H1 (cell line): ENCODE data around the gene TJP3. TPM values are rescaled to one million over a fixed set of nuclear protein-coding genes. Genes with fewer than 3 reads are reported as not detected.

Experiments used
- CTCF ChIA-PET: fragments of 300-600 bp; sonication (Branson Sonifier 250); formaldehyde crosslinking; loops from one replicate; lab custom pipeline; 2021; ENCODE audit not compliant: partially characterized antibody; lab: Charles Lee
- POLR2A ChIA-PET: fragments of 300-600 bp; sonication (Branson Sonifier 250); formaldehyde crosslinking; loops from one replicate; lab custom pipeline; 2021; ENCODE audit warnings: inconsistent platforms; ENCODE audit not compliant: partially characterized antibody; lab: Charles Lee
- DNase-seq, 2 experiments: peaks; one replicate each; pipeline versions ENCODE4 v3.0.0 to v3.0.0-alpha.2; 2010 to 2022; ENCODE audit warnings: low spot score in 2 of 2, low read depth in 1 of 2, mixed read lengths in 1 of 2
- FAIRE-seq: peaks from 2 replicates; lab custom pipeline; 2011; peaks lifted over from hg19 to GRCh38; lab: Jason Lieb, UNC
- H2AFZ ChIP-seq: 2 replicates; pipeline ENCODE4 v1.8.1; 2012; ENCODE audit warnings: low read length, inconsistent platforms
- H2AK5ac ChIP-seq: 2 replicates; pipeline ENCODE4 v1.6.1; 2013; ENCODE audit warnings: low read depth, low read length
- H2BK120ac ChIP-seq: replicated peaks from 2 replicates; pipeline ENCODE3; 2013; ENCODE audit warnings: low read depth, low read length, inconsistent platforms
- H2BK12ac ChIP-seq: 2 replicates; pipeline ENCODE4 v1.6.1; 2013; ENCODE audit warnings: low read depth, low read length
- H2BK15ac ChIP-seq: 2 replicates; pipeline ENCODE4 v1.6.1; 2013; ENCODE audit warnings: low read length
- H2BK20ac ChIP-seq: 2 replicates; pipeline ENCODE4 v1.6.1; 2013; ENCODE audit warnings: low read length
- H2BK5ac ChIP-seq: 2 replicates; pipeline ENCODE4 v1.6.1; 2013; ENCODE audit warnings: low read depth, low read length
- H3K14ac ChIP-seq: 2 replicates; pipeline ENCODE4 v1.6.1; 2013; ENCODE audit warnings: inconsistent platforms; ENCODE audit not compliant: insufficient read length
- H3K18ac ChIP-seq: 2 replicates; pipeline ENCODE4 v1.6.1; 2013; ENCODE audit warnings: low read length; ENCODE audit errors: extremely low read depth
- H3K23ac ChIP-seq: 2 replicates; pipeline ENCODE4 v1.6.1; 2013; ENCODE audit warnings: inconsistent platforms; ENCODE audit not compliant: insufficient read length
- H3K23me2 ChIP-seq: 2 replicates; pipeline ENCODE4 v1.6.1; 2013; ENCODE audit warnings: low read depth, low read length
- H3K27ac ChIP-seq: 2 replicates; pipeline ENCODE4 v1.6.1; 2011; ENCODE audit warnings: low read depth, low read length, inconsistent platforms
- H3K27me3 ChIP-seq, 4 experiments: replicated peaks in 1 of 4; 1 replicate in 1 of 4; 2 replicates in 3 of 4; pipeline versions ENCODE4 v1.6.1 to v1.8.1; 2011 to 2013; ENCODE audit warnings: low read length in 3 of 4, mild to moderate bottlenecking in 3 of 4, inconsistent platforms in 2 of 4, mixed read lengths in 2 of 4, moderate library complexity in 1 of 4; ENCODE audit not compliant: control insufficient read depth in 3 of 4, insufficient read depth in 3 of 4; ENCODE audit errors: extremely low read depth in 1 of 4
- H3K36me3 ChIP-seq, 4 experiments: 2 replicates each; pipeline versions ENCODE4 v1.6.1 to v1.8.1; 2011 to 2013; ENCODE audit warnings: mild to moderate bottlenecking in 4 of 4, low read length in 3 of 4, moderate library complexity in 2 of 4, control low read depth in 1 of 4, inconsistent platforms in 1 of 4; ENCODE audit not compliant: insufficient read depth in 4 of 4, control insufficient read depth in 2 of 4
- H3K4ac ChIP-seq: replicated peaks from 2 replicates; pipeline ENCODE3; 2013; ENCODE audit warnings: low read length, low read depth, mixed read lengths, inconsistent platforms; ENCODE audit not compliant: insufficient read length
- H3K4me1 ChIP-seq, 4 experiments: replicated peaks in 1 of 4; 1 replicate in 1 of 4; 2 replicates in 3 of 4; pipeline versions ENCODE4 v1.6.1 to v1.8.1; 2011 to 2013; ENCODE audit warnings: low read length in 3 of 4, inconsistent platforms in 2 of 4, mixed read lengths in 1 of 4; ENCODE audit not compliant: insufficient read depth in 4 of 4, control insufficient read depth in 3 of 4
- H3K4me2 ChIP-seq, 2 experiments: 2 replicates each; pipeline versions ENCODE4 v1.6.1 to v1.8.1; 2011 to 2013; ENCODE audit warnings: low read depth in 2 of 2, low read length in 2 of 2, control low read depth in 1 of 2, inconsistent platforms in 1 of 2, mild to moderate bottlenecking in 1 of 2; ENCODE audit not compliant: insufficient read depth in 1 of 2
- H3K4me3 ChIP-seq, 4 experiments: fragments of 200-600, 300-600 bp in 1 of 4; sonication (generic), shearing (Covaris generic), sonication (Bioruptor Twin) in 1 of 4; 2 replicates each; pipeline versions ENCODE4 v1.5.1 to v1.8.1; 2011 to 2016; ENCODE audit warnings: low read length in 4 of 4, low read depth in 3 of 4, control low read depth in 2 of 4, inconsistent platforms in 2 of 4, mild to moderate bottlenecking in 2 of 4, mixed read lengths in 1 of 4, moderate library complexity in 1 of 4; ENCODE audit not compliant: insufficient read depth in 2 of 4; ENCODE audit errors: extremely low read depth in 1 of 4
- H3K56ac ChIP-seq: replicated peaks from 2 replicates; pipeline ENCODE3; 2013; ENCODE audit warnings: low read depth, mild to moderate bottlenecking, mixed read lengths, low read length, inconsistent platforms; ENCODE audit not compliant: insufficient read length
- H3K79me1 ChIP-seq: 2 replicates; pipeline ENCODE4 v1.6.1; 2013; ENCODE audit warnings: low read depth, low read length, control low read depth
- H3K79me2 ChIP-seq, 2 experiments: 2 replicates each; pipeline versions ENCODE4 v1.6.1 to v1.8.1; 2012 to 2013; ENCODE audit warnings: low read length in 2 of 2, mild to moderate bottlenecking in 2 of 2, inconsistent platforms in 1 of 2; ENCODE audit not compliant: insufficient read depth in 2 of 2, control insufficient read depth in 1 of 2
- H3K9ac ChIP-seq, 4 experiments: replicated peaks in 1 of 4; 1 replicate in 1 of 4; 2 replicates in 3 of 4; pipeline versions ENCODE4 v1.6.1 to v1.8.1; 2011 to 2013; ENCODE audit warnings: low read depth in 3 of 4, low read length in 3 of 4, control low read depth in 2 of 4, mild to moderate bottlenecking in 2 of 4, moderate library complexity in 2 of 4, inconsistent platforms in 1 of 4; ENCODE audit errors: extremely low read depth in 1 of 4
- H3K9me3 ChIP-seq, 2 experiments: 2 replicates each; pipeline versions ENCODE4 v1.6.1 to v1.8.1; 2012 to 2013; ENCODE audit warnings: mild to moderate bottlenecking in 2 of 2, moderate library complexity in 2 of 2, control low read depth in 1 of 2, inconsistent platforms in 1 of 2, low read depth in 1 of 2, low read length in 1 of 2, mixed read lengths in 1 of 2; ENCODE audit not compliant: insufficient read depth in 2 of 2
- H4K20me1 ChIP-seq, 2 experiments: replicated peaks in 1 of 2; 2 replicates each; pipeline versions ENCODE3 to v1.8.1; 2011 to 2013; ENCODE audit warnings: inconsistent platforms in 2 of 2, low read length in 2 of 2, mild to moderate bottlenecking in 1 of 2; ENCODE audit not compliant: insufficient read depth in 2 of 2, control insufficient read depth in 1 of 2
- H4K5ac ChIP-seq: 2 replicates; pipeline ENCODE4 v1.6.1; 2013; ENCODE audit warnings: low read length, low read depth, mixed read lengths, inconsistent platforms; ENCODE audit not compliant: insufficient read length
- H4K8ac ChIP-seq: 2 replicates; pipeline ENCODE4 v1.8.0; 2013; ENCODE audit warnings: mild to moderate bottlenecking, moderate library complexity, low read length, inconsistent platforms; ENCODE audit not compliant: insufficient read depth; ENCODE audit errors: extremely low read depth
- H4K91ac ChIP-seq: replicated peaks from 2 replicates; pipeline ENCODE3; 2013; ENCODE audit warnings: low read length, mixed read lengths, inconsistent platforms; ENCODE audit not compliant: insufficient read length
- ATF2 ChIP-seq: IDR thresholded peaks from 2 replicates; pipeline ENCODE4 v1.6.1; 2012; ENCODE audit warnings: low read length, inconsistent platforms
- CBX8 ChIP-seq: fragments of 300-800, 300-1000 bp; sonication (generic); IDR thresholded peaks from 2 replicates; pipeline ENCODE4 v1.7.1; 2016; ENCODE audit warnings: low read depth, low read length, borderline replicate concordance
- E2F6 ChIP-seq: IDR thresholded peaks from 2 replicates; pipeline ENCODE4 v1.6.1; 2012; ENCODE audit warnings: inconsistent platforms
- KDM4A ChIP-seq: IDR thresholded peaks from one replicate; pipeline ENCODE4 v1.7.1; 2012; ENCODE audit warnings: low read depth, mild to moderate bottlenecking, moderate library complexity, low read length, inconsistent platforms; ENCODE audit not compliant: severe bottlenecking
- RAD21 ChIP-seq, 2 experiments: IDR thresholded peaks in 1 of 2; conservative IDR thresholded peaks in 1 of 2; 2 replicates each; pipeline ENCODE4 v1.6.1; 2011; ENCODE audit warnings: low read depth in 2 of 2, low read length in 2 of 2, improper control_type of control experiment in 1 of 2, inconsistent platforms in 1 of 2, mild to moderate bottlenecking in 1 of 2, moderate library complexity in 1 of 2
- RNF2 ChIP-seq: fragments of 200-900, 300-1000 bp; sonication (generic); IDR thresholded peaks from 2 replicates; pipeline ENCODE4 v1.7.1; 2016; ENCODE audit warnings: borderline replicate concordance, low read depth, mild to moderate bottlenecking, antibody characterized with exemption, low read length; ENCODE audit not compliant: poor library complexity, severe bottlenecking; ENCODE audit errors: missing control alignments
- SUZ12 ChIP-seq: fragments of 200-600 bp; sonication (generic); IDR thresholded peaks from 2 replicates; pipeline ENCODE4 v1.6.1; 2012; ENCODE audit warnings: mild to moderate bottlenecking, inconsistent platforms, low read length, moderate library complexity, mixed read lengths
- YY1 ChIP-seq: IDR thresholded peaks from 2 replicates; pipeline ENCODE4 v1.6.1; 2011; ENCODE audit warnings: low read depth, mild to moderate bottlenecking, low read length
- WGBS, 2 experiments: shearing (Covaris generic) in 1 of 2; methylation state at CpG; one replicate each; pipeline versions ENCODE4 v1.1.6 to v1.1.7; 2013 to 2015; ENCODE audit warnings: low lambda C conversion rate in 2 of 2, mixed read lengths in 2 of 2, inconsistent platforms in 1 of 2, low coverage in 1 of 2, missing lambda C conversion rate in 1 of 2; ENCODE audit not compliant: insufficient replicate concordance in 2 of 2, insufficient coverage in 1 of 2, insufficient read length in 1 of 2; ENCODE audit errors: extremely low coverage in 1 of 2, missing lambda C conversion rate in 1 of 2; 5-methylcytosine and 5-hydroxymethylcytosine counted together
- polyA plus RNA-seq, 7 experiments: library from polyadenylated mRNA; depleted of rRNA in 3 of 7; stranded (reverse) in 5 of 7; unstranded in 2 of 7; fragments of >200 nt in 5 of 7; fragments of 200-250 nt in 2 of 7; gene quantifications; 1 replicate in 5 of 7; 2 replicates in 1 of 7; 4 replicates in 1 of 7; pipeline versions ENCODE4 v1.2.1 to v1.2.3, GENCODE V29; 2011 to 2013; ENCODE audit warnings: missing spikeins in 2 of 7, mixed read lengths in 2 of 7
- total RNA-seq: library from RNA; stranded (reverse); fragmentation: NEBNext Ultra II Directional; extraction: Animal tissue kit (Norgen Biotek cat#: 25700); gene quantifications from 2 replicates; pipeline ENCODE4 v1.2.1, GENCODE V29; 2021

The TJP3 gene
- total and polyA plus RNA-seq, 2 of the 8 experiments (the other 6 are each of a cell fraction or from before 2014, with no cell fraction given), result 17.1 to 26.1 TPM

GRCh38 chr19:3664879-3665642 lies 43.1 kb upstream of the TJP3 start:
- peaks cover 0 to 9% (median 7%) of the 10 kb centered on the region in 4 experiments; a peak in 5 of 8 replicates for H3K36me3 ChIP-seq
- no peak overlapping the region for H3K9ac ChIP-seq
- no peaks in the 10 kb centered on the region for H3K27me3 ChIP-seq
- POLR2A ChIA-PET, result interaction anchor here (2.5 kb wide), 1 partner anchor 23 kb away, joined by 12 read pairs; no protein-coding TSS in a partner anchor
- no peak overlapping the region for H3K4me3 ChIP-seq
- H3K18ac ChIP-seq, result no peak overlapping the region
- H3K56ac ChIP-seq, result no peak overlapping the region
- H2BK20ac ChIP-seq, result no peak overlapping the region
- H2BK12ac ChIP-seq, result 0 out of 2 replicates have a peak overlapping the region, but pooled peaks have one; percentile 39
- H4K91ac ChIP-seq, result no peak overlapping the region
- CTCF ChIA-PET, result interaction anchor here (0.5 to 5.8 kb wide), 12 partner anchors 10 to 187 kb away, joined by 3 to 110 read pairs (median 11); partner anchors contain the start of genes PIP5K1C and TJP3
- H3K4me2 ChIP-seq, result no peak overlapping the region
- H2BK5ac ChIP-seq, result no peak overlapping the region
- no peak overlapping the region for H3K27ac ChIP-seq
- H3K23ac ChIP-seq, result no peak overlapping the region
- H2BK15ac ChIP-seq, result no peak overlapping the region
- no peak overlapping the region for H4K5ac ChIP-seq
- H2BK120ac ChIP-seq, result no peak overlapping the region
- H3K9me3 ChIP-seq, result no peaks in the 10 kb centered on the region
- peaks cover 6 to 33% of the 10 kb centered on the region in 2 experiments for H4K20me1 ChIP-seq
- FAIRE-seq (no peak), DNase-seq (no peak)
- no peaks in the 10 kb centered on the region for H3K79me2 ChIP-seq
- H3K4me1 ChIP-seq, result peaks cover 0 to 3% (median under 1%) of the 10 kb centered on the region in 4 experiments; a peak in 2 of 7 replicates
- peaks cover 2% of the 10 kb centered on the region; the same call in 1 of the 2 replicates for H3K23me2 ChIP-seq
- no peaks in the 10 kb centered on the region; the same call in 1 of the 2 replicates for H3K79me1 ChIP-seq
- WGBS, 2 experiments, result 91% methylated on average over 18 of the region's 19 CpGs; no CpG with 5 or more reads in 1 of the 2 experiments
- H3K4ac ChIP-seq, result no peak overlapping the region
- no peak overlapping the region for H3K14ac ChIP-seq
- H4K8ac ChIP-seq, result 0 out of 2 replicates have a peak overlapping the region, but pooled peaks have one; percentile 43
- no peak overlapping the region for H2AFZ ChIP-seq
- H2AK5ac ChIP-seq, result no peak overlapping the region
- TF ChIP-seq E2F6, result no peak
- no peak for TF ChIP-seq KDM4A
- no peak for TF ChIP-seq CBX8
- no peak for TF ChIP-seq RAD21 (IDR thresholded peaks at IDR 0.05 in 1 of 2, conservative IDR thresholded peaks at IDR 0.05 in 1 of 2; ENCODE audit: low read depth in 2 of 2, low read length in 2 of 2)
- TF ChIP-seq SUZ12, result no peak
- no peak for TF ChIP-seq RNF2
- TF ChIP-seq ATF2, result no peak
- TF ChIP-seq YY1, result no peak
